HG02884 (cell line): ENCODE measurements around the gene CACNA1A.
"Not testable (repeated sequence)": the region's sequence is repeated elsewhere in the genome, so short reads cannot be mapped to it uniquely, and the experiment has no call there.

Experiments
- ATAC-seq: cut with Tn5 transposase; IDR thresholded peaks from one replicate; pipeline ENCODE4 v1.9.1; 2021; ENCODE audit warnings: mild to moderate bottlenecking, moderate library complexity; ENCODE audit not compliant: unreplicated experiment

CACNA1A gene

DNA sequence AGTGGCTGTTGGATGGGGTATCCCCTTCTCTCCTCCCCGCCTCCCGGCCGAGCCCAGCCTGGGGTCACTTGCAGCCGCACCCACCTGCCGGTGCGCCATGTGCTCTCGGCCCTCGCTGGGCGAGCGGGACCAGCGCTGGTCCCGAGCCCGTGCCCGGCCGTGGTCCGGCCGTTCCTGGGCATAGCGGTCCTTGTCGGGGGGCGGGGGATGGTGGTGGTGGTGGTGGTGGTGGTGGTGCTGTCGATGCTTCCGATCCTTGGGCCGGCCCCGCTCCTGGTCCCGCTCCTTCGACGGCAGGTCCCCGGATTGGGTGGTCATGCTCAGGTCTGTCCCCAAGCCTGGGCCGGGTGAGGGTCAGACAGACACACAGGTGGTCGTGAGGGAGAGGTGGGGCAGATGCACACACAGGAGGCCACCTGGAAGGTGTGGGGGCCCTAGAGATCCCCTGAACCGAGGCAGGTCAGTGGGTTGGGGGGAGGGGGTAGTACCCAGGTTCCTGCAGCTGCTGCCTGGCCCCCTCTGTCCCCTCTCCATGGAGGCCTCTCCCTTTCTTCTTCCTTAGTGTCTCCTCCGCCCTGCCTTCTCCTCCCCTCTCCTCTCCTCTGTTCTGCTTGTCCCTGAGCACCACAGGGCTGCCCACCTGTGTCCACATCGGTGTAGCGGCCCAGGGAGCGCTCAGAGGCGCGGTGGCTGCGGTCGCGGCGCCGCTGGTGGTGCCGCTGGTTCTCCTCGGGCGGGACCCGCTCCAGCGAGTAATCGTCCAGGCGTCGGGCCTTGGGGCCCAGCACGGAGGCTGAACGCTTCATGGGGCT, 297.4 kb downstream of the CACNA1A start:
- ATAC-seq, result no peak

GRCh38 chr19:13207846-13208671, 298.2 kb downstream of the CACNA1A start:
- ATAC-seq, result peak; percentile 66

GRCh38 chr19:13207237-13207845, 298.9 kb downstream of the CACNA1A start:
- ATAC-seq, result no peak

GRCh38 chr19:13206587-13206986, 299.7 kb downstream of the CACNA1A start:
- no peak for ATAC-seq

DNA sequence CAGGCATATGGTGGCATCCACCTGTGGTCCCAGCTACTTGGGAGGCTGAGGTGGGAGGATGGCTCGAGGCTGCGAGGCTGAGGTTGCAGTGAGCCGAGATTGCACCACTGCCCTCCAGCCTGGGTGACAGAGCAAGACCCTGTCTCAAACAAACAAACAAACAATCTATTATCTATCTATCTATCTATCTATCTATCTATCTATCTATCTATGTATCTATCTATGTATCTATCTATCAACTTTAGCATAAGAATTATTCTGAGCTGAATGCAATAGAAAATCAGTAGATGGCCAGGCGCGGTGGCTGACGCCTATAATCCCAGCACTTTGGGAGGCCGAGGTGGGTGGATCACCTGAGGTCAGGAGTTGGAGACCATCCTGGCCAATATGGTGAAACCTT, 304.2 kb downstream of the CACNA1A start:
- ATAC-seq, result not testable (repeated sequence)

GRCh38 chr19:13198634-13199033, 307.6 kb downstream of the CACNA1A start:
- no peak for ATAC-seq

GRCh38 chr19:13195678-13196077, 310.6 kb downstream of the CACNA1A start:
- ATAC-seq, result no peak

GRCh38 chr19:13190781-13191540, 315.3 kb downstream of the CACNA1A start:
- ATAC-seq, result no peak

DNA sequence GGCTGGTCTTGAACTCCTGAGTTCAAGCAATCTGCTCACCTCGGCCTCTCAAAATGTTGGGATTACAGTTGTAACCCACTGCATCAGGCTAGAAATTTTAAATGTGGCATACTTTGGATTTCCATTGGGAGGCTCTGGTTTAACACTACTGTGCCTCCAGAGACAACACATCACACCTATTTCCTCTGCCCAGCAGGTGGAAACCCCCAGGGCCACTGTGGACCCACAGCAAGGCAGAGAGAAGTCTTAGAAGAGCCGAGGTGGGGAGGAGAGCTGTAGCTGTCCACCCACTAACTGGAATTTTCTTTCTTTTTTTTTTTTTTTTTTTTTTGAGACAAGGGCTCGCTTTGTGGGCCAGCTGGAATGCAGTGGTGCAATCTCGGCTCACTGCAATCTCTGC, 316.7 kb downstream of the CACNA1A start:
- ATAC-seq, result no peak

GRCh38 chr19:13187419-13187818, 318.9 kb downstream of the CACNA1A start:
- no peak for ATAC-seq

DNA sequence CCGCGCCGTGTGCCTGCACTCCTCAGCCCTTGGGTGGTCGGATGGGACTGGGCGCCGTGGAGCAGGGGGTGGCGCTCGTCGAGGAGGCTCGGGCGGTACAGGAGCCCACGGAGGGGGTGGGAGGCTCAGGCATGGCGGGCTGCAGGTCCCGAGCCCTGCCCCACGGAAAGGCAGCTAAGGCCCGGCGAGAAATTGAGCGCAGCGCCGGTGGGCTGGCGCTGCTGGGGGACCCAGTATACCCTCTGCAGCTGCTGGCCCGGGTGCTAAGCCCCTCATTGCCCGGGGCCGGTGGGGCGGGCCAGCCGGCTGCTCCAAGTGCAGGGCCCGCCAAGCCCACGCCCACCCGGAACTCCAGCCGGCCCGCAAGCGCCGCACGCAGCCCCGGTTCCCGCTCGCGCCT, 319.6 kb downstream of the CACNA1A start:
- ATAC-seq, result not testable (repeated sequence)

GRCh38 chr19:13185763-13186657, 320.3 kb downstream of the CACNA1A start:
- not testable (repeated sequence) for ATAC-seq

GRCh38 chr19:13184926-13185325, 321.4 kb downstream of the CACNA1A start:
- not testable (repeated sequence) for ATAC-seq

DNA sequence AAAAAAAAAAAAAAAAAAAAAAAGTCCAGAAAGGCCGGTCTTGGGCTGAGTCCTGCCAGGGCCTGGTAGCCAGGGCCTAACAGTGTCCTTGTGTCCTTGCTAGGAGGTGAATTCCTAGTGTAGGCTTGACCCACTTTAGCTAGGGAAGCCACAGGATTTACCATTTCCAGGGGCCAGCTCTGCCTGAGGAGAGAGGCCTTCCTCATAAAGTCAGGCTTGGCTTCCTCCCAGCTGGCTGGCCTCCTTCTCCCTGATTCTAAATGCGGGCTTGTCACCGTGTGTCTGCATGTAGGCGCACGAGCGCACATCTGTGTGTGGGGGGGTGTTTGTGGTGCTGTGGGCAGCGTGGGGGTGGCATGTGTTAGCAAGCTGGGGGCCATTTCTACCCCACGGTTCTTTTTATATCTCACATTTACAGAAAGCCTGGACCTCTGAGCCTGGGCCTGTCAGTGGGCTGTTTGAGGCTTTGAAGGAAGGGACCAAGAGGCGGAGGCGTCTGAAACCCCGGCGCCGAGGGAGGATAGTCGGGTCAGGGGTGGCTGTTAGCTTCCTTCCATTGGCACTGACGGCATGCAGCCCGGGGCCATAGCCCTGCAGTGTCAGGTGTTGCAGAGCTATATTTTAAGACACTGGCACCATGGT, 324.4 kb downstream of the CACNA1A start:
- ATAC-seq, result no peak

DNA sequence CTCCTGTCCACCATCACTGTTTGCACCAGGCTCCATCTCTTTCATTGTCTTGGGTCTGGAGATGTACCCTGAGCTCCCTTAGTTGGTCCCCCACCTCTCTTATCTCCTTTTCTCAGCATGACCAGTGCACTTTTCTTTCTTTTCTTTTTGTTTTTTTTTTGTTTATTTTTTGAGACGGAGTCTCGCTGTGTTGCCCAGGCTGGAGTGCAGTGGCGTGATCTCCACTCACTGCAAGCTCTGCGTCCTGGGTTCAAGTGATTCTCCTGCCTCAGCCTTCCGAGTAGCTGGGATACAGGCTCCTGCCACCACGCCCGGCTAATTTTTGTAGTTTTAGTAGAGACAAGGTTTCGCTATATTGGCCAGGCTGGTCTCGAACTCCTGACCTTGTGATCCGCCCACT, 328.0 kb downstream of the CACNA1A start:
- not testable (repeated sequence) for ATAC-seq

GRCh38 chr19:13177584-13177983, 328.7 kb downstream of the CACNA1A start:
- ATAC-seq, result not testable (repeated sequence)

GRCh38 chr19:13176345-13176744, 329.9 kb downstream of the CACNA1A start:
- no peak for ATAC-seq

DNA sequence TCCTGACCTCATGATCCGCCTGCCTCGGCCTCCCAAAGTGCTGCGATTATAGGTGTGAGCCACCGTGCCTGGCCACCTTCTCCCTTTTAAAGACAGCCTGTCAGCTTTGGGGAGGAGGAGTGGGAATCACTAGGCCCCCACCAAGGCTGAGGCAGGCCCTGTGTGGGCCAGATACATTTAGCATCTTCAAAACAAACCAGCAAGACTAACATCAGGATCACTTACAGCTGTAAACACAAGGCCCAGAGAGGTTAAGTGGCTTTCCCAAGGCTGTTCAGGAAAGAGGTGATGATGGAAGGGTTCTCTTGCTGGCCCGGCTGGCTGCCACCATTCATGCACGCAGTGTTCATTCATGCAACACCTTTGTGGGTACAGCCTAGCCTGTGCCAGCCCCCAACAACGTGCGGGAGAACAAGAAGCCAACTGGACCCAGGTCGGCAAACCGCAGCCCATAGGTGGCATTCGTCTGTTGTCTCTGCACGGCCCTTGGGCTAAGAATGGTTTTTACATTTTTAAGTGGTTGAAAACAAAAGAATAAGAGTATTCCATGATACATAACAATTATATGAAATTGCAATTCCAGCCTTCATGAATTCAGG, 333.0 kb downstream of the CACNA1A start:
- ATAC-seq, result no peak
